Left kidney (tissue), 2 donors: ENCODE data around the gene VAV2. TPM values are rescaled to one million over a fixed set of nuclear protein-coding genes. Genes with fewer than 3 reads are reported as not detected.
A peak's percentile ranks its signal among the peaks of the same experiment; 100 is the strongest.
"Not testable (repeated sequence)": the region's sequence is repeated elsewhere in the genome, so short reads cannot be mapped to it uniquely, and the experiment has no call there.

Source experiments
- DNase-seq: peaks from one replicate; pipeline ENCODE4 v3.0.0-alpha.2; 2013
- polyA plus RNA-seq: library from polyadenylated mRNA; unstranded; fragments of 120-200 nt; gene quantifications from one replicate; pipeline ENCODE4 v1.2.1, GENCODE V29; 2013; ENCODE audit not compliant: insufficient read length

VAV2 gene
- polyA plus RNA-seq, 1 donor, result 35.2 TPM

DNA sequence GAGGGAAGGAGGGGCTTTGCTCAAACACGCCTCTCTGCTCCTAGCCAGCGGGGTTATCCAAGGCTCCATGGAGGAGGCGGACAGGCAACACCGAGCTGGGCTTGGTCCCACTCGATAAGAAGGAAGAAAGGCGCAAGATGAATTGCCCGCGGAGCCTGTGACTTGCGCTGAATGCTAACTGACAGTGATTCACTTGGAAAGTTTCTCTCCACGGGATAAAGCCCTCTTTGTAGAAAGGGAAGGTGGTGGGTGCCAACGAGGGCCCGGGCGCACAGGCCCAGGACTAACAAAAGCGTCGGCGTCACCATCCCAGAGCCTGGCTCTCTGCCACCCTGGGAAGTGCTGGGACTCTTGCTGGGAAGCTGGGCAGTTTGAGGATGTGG, 76.0 kb downstream of the VAV2 start:
- DNase-seq, result no peak

DNA sequence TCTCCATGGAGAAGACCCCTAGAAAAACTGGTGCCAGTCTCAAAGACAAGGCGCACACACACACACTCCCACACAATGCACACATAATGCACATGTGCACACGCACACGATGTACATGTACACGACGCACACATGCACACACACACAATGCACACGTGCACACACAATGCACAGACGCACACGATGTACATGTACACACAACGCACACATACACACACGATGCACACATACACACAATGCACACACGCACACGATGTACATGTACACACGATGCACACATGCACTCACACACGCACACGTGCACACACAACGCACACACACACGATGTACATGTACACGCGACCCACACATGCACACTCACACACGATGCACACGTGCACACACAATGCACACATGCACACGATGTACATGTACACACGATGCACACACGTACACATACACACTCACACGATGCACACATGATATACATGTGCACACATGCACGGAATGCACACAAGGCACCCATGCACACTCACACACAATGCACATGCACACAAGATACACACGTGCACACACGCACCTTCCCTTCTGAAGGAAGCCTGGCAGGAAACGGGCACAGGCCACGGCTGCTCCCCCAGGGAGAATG, 76.5 kb downstream of the VAV2 start:
- DNase-seq, result no peak

DNA sequence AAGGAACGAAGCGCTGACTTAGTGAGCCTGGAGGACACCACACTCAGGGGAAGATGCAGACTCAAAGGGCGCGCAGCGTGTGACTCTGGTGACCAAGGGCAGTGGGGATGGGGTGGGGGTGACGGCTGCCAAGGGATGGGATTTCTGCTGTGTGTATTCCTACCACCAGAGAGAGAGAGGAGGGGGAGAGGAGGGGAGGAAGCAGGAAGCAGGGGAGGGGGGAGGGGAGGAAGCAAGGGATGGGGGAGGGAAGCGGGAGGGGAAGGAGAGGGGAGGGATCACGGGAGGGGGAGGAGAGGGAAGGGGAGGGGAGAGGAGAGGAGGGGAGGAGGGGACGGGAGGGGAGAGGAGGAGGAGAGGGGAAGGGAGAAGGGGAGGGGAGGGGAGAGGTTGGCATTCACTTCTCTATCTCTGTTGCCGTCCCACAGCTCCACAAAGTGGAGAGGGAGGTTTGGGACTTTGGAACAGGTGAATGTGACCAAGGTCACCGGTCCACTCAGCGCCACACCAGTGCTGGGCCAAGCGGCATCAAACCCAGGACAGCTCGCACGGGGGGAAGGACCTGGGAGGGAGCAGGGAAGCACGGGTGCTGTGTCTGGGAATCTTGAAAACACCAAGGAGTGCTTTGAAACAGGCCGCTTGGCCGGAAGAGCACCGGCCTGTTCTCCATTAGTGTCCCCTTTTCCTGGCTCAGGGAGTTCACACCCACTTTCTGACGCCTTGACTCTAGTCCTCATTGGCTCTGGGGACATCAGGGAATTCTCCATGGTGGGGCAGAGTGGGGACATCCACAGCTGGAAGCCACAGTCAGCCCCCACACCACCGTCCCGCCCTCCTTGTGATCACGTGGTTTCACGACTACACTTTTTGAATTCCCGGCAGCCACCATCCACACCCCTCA, 77.4 kb downstream of the VAV2 start:
- no peak for DNase-seq

DNA sequence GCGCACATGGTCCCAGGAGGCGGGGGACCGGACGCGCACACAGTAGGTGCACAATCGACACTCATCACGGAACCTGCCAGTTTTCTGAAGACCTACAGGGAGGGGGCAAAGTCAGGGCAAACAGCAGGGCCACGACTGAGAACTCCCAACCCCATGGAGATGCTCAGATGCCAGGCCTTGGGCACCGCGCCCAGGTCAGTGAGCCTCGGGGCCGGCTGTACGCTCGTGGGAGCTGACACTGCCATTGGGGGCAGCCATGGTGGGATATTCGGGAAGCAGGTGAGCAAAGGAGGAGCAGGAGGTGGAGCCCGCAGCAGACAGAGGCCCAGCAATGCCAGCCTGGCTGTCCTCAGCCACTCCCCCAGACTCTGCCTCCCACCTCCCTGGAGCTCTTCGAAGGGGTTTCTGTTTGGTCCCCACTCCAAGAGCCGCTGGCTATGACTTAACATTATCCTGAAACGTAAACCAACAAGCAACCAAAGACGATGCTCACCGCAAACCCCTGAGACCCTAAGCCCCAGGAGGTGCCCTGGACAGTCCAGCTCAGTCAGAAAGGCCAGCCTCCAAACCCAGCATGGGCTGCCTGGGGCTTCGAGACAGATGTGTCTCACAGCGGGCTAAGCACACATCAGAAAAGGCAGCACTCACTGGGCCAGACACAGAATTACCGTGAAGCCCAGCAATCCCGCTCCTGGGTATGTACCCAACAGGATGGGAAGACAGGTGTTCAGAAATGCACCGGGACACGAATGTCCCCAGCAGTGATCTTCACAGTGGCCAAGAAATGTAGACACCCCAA, 78.4 kb downstream of the VAV2 start:
- DNase-seq, result no peak

DNA sequence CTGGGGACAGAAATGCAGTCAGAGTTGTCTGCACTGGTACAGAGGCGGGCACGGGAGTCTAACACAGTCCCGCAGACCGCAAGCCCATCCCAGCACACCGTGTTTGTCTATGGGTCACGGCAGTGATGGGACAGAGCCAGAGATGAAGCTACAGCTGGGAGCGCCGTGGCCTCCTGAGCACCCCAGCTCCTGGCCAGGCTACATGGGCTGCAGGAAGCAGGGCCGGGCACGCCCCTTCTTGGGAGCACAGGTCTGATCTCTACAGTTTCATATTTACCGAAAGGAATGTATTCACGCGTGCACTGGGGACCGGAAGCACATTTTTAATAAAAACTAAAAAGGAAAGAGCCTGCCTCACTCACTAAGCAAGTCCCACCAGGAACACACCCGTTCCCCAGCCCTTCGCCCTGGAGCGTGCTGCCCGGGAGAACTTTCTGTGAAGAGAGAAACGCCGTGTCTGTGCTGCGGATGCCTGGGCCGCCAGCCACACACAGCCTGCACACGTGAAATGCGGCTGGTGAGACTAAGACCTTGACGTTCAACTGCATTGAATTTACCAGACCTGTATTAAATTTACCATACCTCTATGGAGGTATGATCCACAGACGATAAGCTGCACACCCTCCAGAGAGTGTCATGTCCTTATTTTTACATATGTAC, 81.1 kb downstream of the VAV2 start:
- DNase-seq, result no peak

DNA sequence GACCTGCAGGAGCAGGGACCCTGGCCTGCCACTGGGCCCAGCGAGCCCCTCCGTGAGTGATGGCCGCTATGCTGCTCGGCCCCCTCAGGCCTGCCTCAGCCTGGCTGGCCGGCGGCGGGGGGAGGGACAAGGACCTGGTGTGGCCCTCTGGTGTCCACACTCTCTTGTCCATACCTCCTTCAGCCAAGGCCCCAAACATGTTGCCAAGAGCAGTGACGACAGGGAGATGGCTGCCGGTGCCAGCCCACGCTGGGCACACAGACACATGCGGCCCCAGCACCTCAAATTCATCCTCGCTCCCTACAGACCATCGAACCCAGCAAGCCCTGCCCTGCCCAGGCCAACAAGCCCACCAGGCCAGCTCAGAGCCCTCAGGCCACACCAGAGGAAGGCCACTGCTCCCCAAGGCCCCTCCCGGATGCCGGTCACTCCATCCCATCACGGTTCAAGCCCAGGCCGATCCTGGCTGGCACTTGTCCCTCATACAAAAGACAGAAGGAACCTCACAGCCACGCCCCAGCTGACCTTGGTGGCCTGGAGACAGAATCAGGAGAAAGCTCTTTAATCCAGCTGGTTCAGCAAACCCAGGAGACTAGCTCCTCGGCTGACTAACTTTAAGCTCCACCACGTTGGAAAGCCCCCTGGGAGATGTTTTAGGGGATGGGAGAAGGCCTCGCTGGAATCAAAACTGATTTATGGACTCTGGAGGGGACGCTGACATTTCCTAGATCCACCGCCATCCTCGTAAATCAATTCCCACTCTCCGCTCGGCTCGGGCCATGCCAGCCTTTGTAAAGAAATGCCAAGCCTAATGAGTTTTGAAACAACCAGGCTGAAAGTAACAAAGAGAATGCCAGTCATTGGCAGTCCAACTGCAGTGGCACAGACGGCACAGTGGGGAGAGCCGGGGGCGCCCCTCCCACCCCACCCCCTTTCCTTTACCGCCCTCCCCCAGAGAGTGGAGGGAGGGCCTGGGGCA, 84.9 kb downstream of the VAV2 start:
- peak; percentile 43 for DNase-seq

DNA sequence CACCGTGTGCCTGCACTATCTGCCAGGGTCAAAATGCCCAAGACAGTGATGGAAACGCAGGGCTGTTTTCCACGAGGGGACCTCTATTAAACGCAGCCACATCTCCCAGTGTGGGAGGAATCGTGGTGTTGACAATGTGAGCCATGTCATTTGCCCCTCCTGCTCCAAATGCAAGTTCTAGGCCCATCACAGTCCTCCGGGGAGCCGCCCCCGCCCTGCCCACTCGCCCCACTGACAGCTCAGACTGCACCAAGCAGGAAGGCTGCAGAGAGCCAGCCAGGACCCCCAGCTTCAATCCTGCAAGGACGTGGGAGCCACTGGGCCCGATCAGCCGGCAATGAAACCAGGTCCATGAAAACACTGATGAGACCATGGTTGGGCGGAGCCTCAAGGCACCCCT, 85.9 kb downstream of the VAV2 start:
- no peak for DNase-seq

DNA sequence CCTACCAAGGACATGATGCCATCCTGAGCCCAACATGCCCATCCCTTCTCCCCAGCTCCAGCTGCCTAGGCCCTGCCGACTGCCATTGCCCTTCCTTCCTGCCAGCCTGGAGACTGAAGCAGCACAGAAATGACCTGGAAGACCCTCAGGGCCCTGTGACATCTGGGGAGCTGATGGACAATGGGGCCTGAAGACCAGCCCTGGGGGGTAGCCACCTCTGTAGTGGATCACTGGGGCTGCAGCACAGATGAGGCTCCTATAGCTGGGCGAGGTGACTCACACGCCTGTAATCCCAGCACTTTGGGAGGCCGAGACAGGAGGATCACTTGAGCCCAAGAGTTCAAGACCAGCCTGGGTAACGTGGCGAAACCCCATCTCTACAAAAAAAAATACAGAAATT, 86.6 kb downstream of the VAV2 start:
- no peak for DNase-seq

DNA sequence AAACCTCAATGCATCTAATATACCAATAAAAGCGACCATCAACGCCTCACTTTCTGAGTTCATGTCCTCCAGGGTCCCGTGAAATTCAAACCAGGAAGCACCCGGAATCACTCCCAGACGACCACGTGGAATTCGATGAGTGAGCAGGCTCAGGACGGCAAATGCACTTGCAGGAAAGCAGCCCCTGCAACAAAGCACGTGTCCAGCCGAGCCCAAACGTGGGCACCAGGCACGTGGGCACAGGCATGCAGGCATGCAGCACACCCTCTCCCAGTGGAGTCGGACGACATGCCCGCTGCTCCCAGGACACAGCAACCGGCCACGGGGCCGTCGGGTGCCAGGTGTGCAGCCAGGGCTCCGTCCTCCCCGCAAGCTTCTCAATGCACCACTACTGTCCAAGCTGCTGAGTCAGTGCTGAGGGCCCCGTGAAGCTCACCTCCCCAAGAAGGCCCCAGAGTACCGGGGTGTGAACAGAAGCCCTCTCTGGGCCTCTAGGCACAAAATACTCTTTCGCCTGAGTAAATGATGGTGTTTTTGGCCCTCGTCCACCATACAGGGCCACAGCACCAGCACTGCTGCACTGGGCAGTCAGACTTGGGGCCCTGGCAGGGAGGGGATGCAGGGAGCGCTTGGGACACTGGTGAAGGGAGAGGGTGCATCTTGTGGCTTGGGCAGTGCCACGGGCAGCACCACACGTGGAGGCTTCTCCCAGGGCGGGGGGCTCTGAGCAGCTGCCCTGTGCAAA, 87.6 kb downstream of the VAV2 start:
- no peak for DNase-seq

DNA sequence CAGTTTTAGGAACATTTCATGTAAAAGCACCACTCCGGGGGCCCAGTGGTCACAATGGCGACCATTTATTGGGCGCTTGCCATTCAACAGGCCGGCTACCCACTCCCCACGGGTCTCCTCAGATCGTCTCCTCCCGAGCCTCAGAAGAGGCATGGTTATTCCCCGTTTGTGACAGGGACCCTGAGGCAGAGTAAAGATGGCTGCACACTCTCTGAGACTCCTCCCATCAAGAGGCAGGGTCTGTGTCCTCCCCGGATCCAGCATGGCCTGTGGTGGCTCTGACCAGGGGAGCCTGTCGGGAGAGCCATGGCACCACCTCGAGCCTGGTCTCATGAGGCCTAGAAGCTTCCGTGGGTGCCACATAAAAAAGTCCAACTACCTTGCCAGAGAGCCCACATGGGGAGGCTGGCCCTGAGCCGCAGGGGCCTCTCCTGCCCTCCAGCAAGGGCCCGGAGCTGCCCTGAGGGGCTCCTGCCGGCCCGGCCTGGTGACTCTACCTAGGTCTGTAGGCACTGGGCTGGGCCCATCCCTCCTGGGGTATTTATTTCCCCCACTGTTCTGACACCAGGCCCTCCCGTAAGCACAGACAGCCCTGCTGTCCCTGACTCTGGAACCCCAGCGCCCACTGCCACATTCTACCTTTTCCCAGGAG, 90.8 kb downstream of the VAV2 start:
- no peak for DNase-seq

DNA sequence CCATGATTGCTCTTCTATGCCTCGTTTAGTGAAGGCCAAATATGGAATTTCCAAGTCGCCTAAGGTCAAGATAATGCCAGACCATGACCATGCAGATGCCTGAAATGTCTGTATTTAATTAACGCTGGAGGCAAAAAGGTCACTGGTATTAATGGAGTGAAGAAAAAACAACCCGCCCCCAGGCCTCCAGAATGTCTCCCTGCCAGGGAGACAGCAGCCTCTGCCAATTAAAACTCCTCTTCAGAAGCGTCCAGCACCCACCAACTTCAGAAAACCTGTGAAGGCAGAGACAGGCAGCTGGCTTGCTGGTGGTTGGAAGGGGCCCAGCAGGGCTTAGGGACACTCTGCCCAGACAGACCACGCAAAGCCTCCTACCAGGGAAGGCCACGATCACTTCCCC, 94.4 kb downstream of the VAV2 start:
- no peak for DNase-seq

DNA sequence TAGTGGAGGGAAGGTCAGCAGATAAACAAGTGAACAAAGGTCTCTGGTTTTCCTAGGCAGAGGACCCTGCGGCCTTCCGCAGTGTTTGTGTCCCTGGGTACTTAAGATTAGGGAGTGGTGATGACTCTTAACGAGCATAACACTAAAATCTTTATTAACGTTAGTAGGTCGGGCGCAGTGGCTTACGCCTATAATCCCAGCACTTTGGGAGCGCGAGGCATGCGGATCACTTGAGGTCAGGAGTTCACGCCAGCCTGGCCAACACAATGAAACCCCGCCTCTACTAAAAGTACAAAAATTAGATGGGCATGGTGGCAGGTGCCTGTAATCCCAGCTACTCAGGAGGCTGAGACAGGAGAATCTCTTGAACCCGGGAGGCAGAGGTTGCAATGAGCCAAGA, 96.1 kb downstream of the VAV2 start:
- DNase-seq, result not testable (repeated sequence)

DNA sequence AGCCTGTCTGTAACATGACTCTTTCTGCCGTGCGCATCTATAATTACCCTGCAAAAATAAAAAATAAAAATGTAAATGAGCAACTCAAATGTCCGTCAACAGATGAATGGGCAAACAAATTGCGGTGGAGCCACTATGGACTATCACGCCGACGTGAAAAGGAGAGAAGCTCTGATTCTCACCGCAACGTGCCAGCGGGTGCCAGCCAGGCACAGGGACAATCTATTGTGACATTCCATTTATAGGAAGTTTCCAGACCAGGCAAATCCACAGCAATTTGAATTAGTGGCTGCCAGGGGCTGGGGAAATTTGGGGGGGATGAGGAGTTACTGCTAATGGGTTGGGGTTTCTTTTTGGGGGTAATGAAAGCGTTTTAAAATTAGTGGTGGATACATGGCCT, 96.8 kb downstream of the VAV2 start:
- DNase-seq, result no peak

DNA sequence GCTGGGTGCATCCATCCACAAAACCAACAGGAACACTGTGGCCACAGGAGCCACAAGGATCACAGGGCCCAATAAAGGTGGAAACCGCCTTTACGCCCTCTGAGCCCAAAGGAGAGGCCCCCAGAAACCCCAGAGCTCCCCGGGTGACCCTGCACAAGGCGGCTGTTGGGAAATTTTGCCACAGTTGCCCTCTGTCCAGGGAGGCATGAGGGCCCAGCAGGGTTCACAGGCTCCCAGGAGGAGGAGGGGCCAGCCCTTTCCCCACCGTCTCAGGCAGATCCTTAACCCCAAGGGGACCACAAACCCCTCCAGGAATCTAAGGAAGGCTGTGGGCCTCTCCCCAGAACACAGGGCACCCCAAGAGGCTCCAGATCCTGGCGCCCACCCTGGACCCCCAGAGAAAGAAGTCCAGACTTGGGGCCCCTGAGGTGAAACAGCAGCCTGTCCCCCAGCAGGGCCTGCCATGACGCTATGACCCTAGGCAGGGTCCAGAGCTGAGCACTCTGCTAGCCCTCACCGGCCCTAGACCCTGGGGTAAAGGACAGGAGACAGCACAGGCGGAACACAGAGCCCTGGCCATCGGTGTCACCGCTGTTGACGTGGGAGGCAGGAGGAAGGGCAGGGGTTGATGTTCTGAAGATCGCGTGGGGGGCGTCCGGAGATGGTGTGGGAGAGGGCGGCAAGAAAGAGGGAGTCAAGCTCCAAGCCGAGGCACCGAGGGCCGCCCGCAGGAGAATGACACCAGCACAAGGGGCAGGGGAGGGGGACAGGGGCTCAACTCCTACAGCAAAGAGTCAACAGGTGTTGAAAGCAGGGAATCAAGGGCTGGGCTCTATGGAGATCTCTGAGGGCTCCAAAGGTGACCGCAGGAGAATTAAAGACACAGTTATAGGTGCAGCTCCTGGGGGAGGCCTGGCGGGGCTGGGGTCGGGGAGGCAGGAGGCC, 97.5 kb downstream of the VAV2 start:
- no peak for DNase-seq

DNA sequence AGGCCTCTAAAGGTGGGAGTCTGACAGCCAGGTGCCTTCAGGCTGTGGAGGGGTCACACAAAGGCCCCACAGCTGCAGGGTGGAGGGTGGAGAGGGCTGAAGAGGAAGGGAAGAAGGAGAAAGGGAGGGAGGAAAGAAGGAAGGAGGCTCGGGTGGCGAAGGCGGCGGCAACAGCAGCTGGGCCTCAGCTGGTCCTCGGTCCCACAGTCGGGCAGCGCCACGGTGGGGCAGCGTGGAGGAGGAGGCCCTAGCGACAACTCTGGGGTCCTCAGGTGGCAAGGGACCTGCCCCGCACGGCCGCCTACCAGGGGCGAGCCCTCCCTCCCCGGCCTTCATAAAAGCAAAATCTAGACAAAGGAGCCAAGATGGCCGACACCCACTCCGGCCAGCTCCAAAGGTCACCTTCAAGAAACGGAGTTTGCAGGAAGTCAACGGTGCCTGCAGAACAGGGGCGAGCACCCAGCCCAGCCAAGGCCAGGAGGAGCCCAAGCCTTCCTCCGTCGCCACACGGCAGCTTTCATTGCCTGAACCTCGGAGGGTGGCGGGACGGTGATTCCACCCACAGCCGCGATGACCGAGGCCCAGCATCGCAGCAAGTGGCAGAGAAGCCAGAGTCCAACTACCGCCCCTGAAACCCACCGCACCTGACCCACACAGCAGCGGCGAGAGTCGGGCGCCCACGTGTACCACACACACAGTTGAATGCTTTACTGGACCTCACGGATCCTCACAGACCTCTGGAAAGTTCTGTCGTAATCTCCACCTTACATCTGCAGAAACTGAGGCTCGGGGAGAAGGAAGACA, 98.7 kb downstream of the VAV2 start:
- DNase-seq, result no peak

DNA sequence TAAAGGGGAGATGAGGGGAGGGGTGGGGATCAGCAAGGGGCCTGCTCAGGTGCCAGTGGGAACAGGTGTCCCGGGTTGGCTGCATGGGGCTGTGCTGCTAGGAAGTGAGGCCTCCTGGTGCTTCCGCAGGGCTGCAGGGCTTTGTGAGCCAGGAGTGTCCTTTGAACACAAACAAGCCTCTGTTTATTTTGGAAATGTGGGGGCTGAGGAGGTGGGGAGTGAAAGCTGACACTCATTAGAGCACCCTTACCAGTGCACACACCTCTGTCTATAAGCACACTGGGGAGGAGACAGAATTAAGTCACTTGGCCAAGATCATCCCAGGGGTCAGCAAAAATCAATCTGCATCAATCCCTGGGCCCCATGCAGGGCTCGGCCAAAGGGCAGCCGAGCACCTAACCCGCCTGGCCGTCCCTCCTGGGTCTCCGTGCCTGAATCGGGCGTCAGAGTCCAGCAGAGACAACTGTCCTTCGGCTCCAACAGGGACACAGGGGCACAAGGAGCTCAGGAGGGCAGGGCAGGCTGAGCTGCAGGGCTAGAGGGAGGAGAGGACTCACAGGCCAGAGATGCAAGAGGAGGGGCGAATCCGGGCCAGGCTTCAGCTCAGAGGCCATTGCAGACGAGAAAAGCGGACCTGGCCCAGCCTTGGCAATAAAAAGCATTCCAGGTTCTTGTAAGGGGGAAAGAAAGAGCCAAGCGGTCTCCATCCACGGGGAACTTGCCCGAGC, 99.8 kb downstream of the VAV2 start:
- no peak for DNase-seq

DNA sequence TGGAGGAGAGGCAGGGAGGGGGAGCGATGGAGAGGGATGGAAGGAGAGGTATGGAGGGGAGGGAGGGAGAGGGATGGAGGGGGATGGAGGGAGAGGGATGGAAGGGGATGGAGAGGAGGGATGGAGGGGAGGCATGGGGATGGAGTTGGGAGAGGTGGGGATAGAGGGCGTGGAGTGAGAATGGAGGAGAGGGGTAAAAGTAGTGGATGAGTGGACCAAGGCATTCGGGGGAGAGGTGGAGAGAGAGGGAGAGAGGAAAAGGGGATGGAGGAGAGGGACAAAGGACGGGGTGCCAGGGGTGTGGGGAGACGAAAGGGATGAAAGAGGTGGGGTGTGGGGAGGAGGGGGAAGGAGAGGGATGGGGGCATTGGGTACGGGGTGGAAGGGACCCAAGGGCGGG, 100.4 kb downstream of the VAV2 start:
- DNase-seq, result no peak
